Neuron (in vitro differentiated cells): ENCODE measurements around the gene DTNBP1.

Source experiments
- H2AFZ ChIP-seq: one replicate; pipeline ENCODE4 v1.6.1; 2013; ENCODE audit warnings: low read depth, mild to moderate bottlenecking, inconsistent platforms, low read length, moderate library complexity
- H3K27me3 ChIP-seq: one replicate; pipeline ENCODE4 v1.6.1; 2013; ENCODE audit warnings: low read length; ENCODE audit not compliant: insufficient read depth
- H3K36me3 ChIP-seq: one replicate; pipeline ENCODE4 v1.6.1; 2013; ENCODE audit warnings: low read length; ENCODE audit not compliant: insufficient read depth
- H3K4me1 ChIP-seq: one replicate; pipeline ENCODE4 v1.6.1; 2013; ENCODE audit warnings: low read length; ENCODE audit not compliant: insufficient read depth
- H3K4me3 ChIP-seq: 2 replicates; pipeline ENCODE4 v1.5.1; 2013; ENCODE audit warnings: mild to moderate bottlenecking, low read length, moderate library complexity
- H3K9me3 ChIP-seq: one replicate; pipeline ENCODE4 v1.6.1; 2013; ENCODE audit warnings: low read length

The DTNBP1 gene

DNA sequence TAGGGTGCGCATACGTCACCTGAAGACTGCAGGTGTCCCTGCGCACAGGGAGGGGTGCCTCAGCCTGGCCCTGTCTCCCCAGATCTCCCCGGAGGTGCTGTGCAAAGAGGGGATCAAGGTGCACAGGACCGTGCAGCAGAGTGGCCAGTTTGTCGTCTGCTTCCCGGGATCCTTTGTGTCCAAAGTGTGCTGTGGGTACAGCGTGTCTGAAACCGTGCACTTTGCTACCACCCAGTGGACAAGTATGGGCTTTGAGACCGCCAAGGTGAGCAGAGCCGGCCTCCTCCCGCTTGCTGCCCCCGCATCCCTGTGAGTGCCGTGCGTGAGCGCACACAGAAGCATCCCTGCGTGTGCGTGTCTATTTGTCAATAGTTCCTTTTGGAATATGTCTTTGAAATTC lies 150.7 kb downstream of the DTNBP1 start:
- H3K4me1 ChIP-seq = no peaks in the 10 kb centered on the region
- peaks cover 3% of the 10 kb centered on the region for H3K9me3 ChIP-seq
- peaks cover 91% of the 10 kb centered on the region for H3K36me3 ChIP-seq
- H3K27me3 ChIP-seq = no peaks in the 10 kb centered on the region
- H2AFZ ChIP-seq = no peak overlapping the region
- H3K4me3 ChIP-seq = no peak overlapping the region

DNA sequence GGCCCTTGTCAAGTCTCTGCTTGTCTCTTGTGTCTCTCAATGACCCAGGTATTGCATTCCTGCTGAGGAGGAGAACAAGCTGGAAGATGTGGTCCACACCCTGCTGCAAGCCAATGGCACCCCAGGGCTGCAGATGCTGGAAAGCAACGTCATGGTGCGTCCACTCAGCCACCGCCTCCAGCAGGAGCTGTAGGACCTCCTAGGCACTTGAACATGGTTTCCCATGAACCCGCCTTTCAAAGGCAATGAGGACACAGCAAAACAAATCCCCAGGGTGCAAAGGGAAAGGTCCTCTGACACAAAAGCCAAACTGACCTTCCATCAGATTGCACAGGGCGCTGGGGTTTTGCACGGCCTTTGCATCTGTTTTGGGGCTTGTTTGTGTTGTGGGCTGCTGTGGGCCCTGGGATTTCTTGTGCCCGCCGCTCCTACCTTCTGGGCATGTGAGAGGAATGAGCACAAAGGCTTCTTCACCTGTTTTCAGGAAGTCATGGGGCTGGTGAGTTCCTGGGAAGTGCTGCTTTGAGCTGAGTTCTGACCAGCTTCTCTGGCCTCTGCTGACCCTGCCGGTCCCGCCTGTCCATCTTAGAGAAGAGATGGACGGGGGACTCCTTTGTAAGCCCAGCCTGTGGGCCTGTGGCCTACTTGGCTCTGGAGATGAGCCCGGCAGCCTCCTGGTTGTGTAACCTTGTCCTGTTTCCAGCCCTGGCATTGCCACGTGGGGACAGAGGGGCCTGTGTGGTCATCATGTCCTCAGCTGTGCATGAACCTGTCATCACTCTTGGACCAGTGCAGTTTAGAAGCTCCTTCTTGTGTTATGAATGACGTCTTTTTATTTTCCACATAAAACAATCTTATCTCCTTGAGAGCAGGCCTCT lies 151.3 kb downstream of the DTNBP1 start:
- no peak overlapping the region for H2AFZ ChIP-seq
- no peak overlapping the region for H3K4me3 ChIP-seq
- H3K4me1 ChIP-seq = no peaks in the 10 kb centered on the region
- peaks cover 91% of the 10 kb centered on the region for H3K36me3 ChIP-seq
- H3K27me3 ChIP-seq = no peaks in the 10 kb centered on the region
- peaks cover 3% of the 10 kb centered on the region for H3K9me3 ChIP-seq

DNA sequence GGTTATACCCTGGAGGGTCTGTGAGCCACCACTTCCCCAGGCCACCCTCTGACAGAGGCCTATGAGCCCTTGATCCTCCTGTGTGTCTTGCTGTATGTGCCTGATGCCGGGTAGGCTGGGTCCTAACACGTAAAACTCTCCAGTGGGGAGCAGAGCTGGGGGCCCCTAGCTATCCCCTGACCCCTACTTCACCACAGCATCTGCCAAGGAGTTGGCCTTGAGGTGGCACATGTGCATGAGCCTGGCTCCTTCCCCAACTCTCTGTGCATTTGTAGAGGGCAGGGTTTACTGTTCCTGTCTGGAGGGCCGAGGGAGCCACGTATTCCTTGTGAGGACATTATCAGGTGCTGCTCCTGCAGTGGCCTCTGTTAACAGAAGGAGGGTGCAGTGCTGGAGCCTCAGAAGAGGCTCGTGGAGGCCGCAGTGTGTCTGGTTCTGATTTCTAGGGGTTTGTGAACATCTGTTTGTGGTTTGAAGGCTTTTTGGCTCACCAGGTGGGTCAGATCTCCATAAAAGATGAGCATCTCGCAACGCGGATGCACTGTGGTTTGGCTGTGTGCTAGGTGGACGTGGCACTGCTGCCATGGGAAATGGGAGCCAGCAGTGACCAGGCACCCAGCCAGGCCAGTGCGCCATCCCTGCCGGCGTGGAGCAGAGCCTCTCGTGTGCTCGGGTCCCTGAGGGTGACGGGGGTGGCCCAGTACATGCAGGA lies 152.1 kb downstream of the DTNBP1 start:
- peaks cover 3% of the 10 kb centered on the region for H3K9me3 ChIP-seq
- H3K36me3 ChIP-seq = peaks cover 90% of the 10 kb centered on the region
- H2AFZ ChIP-seq = no peak overlapping the region
- H3K27me3 ChIP-seq = no peaks in the 10 kb centered on the region
- no peaks in the 10 kb centered on the region for H3K4me1 ChIP-seq
- no peak overlapping the region for H3K4me3 ChIP-seq

DNA sequence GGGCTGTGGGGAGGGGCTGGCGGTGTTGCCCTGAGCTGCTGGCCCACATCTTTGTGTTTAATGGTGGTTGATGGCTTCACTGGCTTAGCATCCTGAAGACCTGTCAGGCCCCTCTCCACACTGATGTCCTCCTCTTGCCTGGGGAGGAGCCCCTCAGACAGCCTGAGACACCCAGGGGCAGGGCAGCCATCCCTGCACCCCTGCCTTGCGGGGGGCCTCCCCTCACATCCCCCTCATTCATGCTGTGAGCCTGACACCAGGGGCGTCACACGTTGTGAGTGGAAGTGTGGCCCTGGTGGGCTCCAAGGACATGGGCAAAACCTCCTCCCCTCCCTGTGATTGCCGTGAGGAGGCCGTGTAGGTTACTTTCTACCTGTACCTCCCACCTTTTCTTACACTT lies 152.7 kb downstream of the DTNBP1 start:
- Histone ChIP-seq H3K36me3 (peaks cover 93% of the 10 kb centered on the region), H3K4me1 (no peaks in the 10 kb centered on the region), H2AFZ (no peak overlapping the region)

DNA sequence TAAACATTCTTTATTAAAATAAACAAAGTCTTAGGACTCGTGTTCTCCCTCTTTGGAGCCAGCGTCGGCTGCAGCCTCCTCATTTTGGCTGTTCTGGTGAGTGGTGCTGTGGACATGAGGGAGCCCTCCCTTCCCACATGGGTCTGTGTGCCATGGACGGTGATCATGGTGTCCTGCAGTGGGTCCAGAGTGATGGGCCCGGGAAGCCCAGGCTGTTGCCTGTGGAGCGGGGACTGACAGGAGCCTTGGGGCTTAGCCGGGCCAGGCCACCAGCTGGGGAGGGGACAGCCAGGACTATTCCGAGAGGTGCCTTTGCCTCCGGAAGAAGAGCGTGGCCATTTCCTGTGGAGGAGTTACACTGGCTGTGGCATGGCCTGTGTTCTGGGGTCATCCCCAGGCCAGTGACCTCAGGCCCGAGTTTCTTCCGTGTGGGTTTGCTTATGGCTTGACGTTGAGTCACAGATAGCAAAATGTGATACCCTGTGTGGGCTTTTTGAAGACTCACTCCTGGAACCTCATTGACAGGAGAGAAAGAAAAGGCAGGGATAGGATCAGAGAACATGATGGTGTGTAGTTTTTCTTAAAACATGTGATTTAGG lies 153.4 kb downstream of the DTNBP1 start:
- H3K27me3 ChIP-seq = no peaks in the 10 kb centered on the region
- H2AFZ ChIP-seq = no peak overlapping the region
- H3K4me3 ChIP-seq = no peak overlapping the region
- H3K9me3 ChIP-seq = peaks cover 3% of the 10 kb centered on the region
- H3K4me1 ChIP-seq = no peaks in the 10 kb centered on the region
- peaks cover 87% of the 10 kb centered on the region for H3K36me3 ChIP-seq

More for the DNA sequence above, 152.7 kb downstream of the DTNBP1 start:
- Histone ChIP-seq H3K4me3 (no peak overlapping the region), H3K27me3 (no peaks in the 10 kb centered on the region), H3K9me3 (peaks cover 3% of the 10 kb centered on the region)

DNA sequence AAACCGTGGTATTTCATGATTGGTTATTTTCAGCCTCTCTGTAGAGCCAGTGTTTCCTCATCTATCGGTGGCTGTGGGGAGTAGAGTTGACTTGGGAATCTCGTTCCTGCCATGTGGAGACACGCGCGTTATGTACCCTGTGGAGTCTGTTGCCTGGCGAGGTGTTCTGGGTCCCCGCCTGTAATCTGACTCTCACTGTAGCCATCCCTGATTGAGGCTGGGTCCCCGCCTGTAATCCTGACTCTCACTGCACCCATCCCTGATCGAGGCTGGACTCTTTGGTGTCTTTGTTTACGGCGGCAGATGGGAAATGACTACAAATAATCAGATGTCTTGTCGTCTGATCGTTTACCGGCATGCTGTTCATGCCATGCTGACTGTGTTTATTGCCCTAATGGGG lies 153.9 kb downstream of the DTNBP1 start:
- Histone ChIP-seq H3K4me1 (no peaks in the 10 kb centered on the region), H3K9me3 (no peaks in the 10 kb centered on the region), H3K36me3 (peaks cover 84% of the 10 kb centered on the region), H2AFZ (no peak overlapping the region), H3K27me3 (no peaks in the 10 kb centered on the region), H3K4me3 (no peak overlapping the region)

DNA sequence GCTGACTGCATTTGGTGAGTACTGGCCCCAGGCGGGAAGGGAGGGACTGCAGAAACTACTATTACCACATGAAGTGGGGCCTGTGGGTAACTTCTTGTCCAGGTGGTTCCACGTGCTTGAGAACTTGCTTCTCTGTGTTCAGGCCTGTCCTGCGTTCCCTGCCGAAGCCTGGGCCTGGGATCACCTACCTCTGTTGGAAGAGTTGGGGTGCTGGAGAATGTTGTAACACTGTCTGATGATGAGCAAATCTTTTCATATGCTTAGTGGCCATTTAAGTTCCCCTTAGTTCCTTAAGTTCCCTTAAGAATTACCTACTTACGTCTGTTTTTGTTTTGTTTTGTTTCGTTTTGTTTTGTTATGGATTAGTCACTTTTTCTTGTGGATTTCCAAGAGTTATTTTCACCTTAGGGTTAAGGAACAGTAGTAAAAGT lies 154.4 kb downstream of the DTNBP1 start:
- no peaks in the 10 kb centered on the region for H3K27me3 ChIP-seq
- no peaks in the 10 kb centered on the region for H3K4me1 ChIP-seq
- no peak overlapping the region for H3K4me3 ChIP-seq
- no peaks in the 10 kb centered on the region for H3K9me3 ChIP-seq
- H2AFZ ChIP-seq = no peak overlapping the region
- H3K36me3 ChIP-seq = peaks cover 84% of the 10 kb centered on the region

DNA sequence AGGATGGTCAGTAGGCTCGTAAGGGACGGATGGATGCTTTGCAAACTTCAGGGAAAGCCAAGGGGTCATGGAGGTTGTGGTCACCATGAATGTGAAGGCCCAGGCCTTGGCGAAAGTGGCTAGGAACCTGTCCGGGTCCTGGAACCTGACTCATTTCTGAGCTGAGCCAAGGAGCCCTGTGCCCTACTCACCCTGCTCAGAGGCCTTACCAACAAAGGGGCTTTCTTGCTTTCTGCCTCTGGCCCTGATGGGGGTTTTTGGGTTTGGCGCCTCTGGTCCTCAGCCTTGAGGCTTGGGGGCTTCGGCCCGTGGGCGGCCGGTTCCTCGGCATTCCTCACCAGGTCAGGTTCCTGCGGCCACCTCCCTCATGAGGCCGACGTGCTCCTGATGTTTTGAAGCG lies 155.1 kb downstream of the DTNBP1 start:
- H3K36me3 ChIP-seq = peaks cover 77% of the 10 kb centered on the region
- H3K4me3 ChIP-seq = no peak overlapping the region
- H2AFZ ChIP-seq = no peak overlapping the region
- no peaks in the 10 kb centered on the region for H3K4me1 ChIP-seq
- H3K9me3 ChIP-seq = no peaks in the 10 kb centered on the region
- H3K27me3 ChIP-seq = no peaks in the 10 kb centered on the region

DNA sequence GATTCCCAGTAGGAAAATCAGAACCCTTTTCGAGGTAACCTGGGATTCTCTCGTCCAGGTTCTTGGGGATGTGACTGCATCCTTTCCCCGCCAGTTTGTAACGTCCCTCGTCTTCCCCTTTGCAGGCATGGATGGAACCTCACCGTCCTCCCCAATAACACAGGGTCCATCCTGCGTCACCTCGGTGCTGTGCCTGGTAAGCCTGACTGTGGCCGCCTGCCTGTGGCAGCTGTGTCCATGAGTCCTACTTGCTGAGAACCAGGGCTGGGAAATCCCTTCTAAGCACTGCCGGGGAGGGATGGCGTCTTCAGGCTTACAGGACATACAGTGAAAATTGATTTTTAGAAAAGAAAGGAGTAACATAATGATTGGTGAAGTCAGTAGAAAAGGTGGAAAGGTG lies 155.6 kb downstream of the DTNBP1 start:
- Histone ChIP-seq H2AFZ (no peak overlapping the region), H3K4me3 (no peak overlapping the region), H3K27me3 (no peaks in the 10 kb centered on the region), H3K36me3 (peaks cover 77% of the 10 kb centered on the region), H3K9me3 (no peaks in the 10 kb centered on the region), H3K4me1 (no peaks in the 10 kb centered on the region)

DNA sequence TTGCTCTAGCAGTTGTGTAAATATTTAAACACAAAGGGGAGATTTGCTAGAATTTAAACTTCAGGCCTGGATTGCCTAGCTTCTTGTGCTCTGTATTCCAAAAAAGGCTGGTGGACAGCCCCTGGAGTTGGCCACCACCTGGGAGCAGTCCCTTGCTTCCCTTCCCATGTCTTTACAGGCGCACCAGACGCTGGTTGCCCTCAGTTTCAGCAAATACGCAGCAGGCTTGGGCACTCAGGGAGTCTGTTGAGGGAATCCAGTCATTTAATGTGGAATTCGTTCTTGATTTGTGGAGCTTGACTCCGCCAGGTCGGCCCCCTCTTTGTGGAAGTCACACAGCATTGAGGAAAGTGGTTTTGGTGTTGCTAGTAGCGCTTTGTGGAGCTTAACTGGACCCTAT lies 156.8 kb downstream of the DTNBP1 start:
- Histone ChIP-seq H3K9me3 (no peaks in the 10 kb centered on the region), H3K27me3 (no peaks in the 10 kb centered on the region), H3K36me3 (peaks cover 77% of the 10 kb centered on the region), H3K4me1 (no peaks in the 10 kb centered on the region), H2AFZ (no peak overlapping the region), H3K4me3 (no peak overlapping the region)

DNA sequence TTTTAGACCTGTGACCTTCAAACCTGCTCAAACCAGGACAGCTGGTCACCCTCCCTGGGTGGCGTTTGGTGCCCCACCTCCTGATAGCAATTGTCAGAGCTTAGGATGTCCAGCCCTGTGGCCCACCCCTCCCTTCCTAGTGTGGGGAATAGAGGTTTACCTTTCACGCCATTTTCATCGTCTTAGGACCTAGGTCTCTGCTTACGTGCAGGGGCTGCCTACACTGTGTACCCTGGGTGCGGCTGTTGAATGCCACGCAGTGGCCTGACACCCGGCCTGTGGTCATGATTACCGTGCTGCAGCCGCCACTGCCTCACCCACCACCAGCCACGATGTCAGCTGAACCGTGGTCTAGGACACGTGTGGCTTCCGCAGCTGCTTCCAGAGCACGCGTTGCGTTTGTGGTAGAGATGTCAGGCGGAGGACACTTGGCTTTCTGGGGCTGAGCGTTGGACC lies 157.3 kb downstream of the DTNBP1 start:
- Histone ChIP-seq H3K36me3 (peaks cover 76% of the 10 kb centered on the region), H3K4me3 (no peak overlapping the region), H3K4me1 (no peaks in the 10 kb centered on the region), H3K27me3 (no peaks in the 10 kb centered on the region), H2AFZ (no peak overlapping the region), H3K9me3 (no peaks in the 10 kb centered on the region)

DNA sequence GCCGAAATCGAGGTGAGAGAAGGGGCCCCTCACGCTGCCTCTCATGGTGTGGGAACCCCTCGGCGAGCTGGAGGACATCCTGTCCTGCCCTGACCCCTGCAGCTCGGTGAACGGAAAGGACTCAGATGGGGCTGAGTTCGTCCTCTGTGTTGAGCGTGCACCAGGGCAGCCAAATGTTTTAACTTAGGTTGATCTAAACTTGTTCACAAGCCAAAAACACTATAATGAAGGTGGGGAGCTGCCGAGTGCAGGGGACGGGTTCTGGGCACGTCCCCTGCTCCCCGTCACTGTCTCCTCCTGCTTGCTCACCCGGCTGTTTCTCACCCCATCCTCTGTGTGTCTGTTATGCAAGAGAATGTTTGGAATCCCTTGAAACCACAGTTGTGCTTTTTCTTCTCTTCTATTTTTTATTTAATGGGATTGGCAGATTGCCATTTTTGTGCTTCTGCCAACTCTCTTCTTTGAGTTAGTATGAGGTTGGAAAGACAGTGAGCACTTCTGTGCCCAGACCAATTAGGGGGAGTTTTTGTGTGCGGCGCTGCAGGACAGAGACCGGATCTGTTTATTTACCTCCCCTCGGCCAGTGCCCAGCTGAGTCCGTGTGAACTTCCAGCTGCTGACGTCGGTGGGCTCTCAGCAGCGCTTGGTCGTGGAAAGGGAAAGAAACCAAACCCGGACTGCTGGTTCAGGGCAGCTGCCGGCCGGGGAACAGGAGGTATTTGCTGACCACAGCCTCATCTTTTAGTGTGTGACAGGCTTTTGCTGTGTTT lies 158.1 kb downstream of the DTNBP1 start:
- no peak overlapping the region for H2AFZ ChIP-seq
- H3K27me3 ChIP-seq = no peaks in the 10 kb centered on the region
- no peak overlapping the region for H3K4me3 ChIP-seq
- peaks cover 75% of the 10 kb centered on the region for H3K36me3 ChIP-seq
- no peaks in the 10 kb centered on the region for H3K4me1 ChIP-seq
- no peaks in the 10 kb centered on the region for H3K9me3 ChIP-seq
